LHCN-M2 (cell line): Measurements from ENCODE around the gene CHDH. TPM values are rescaled to one million over a fixed set of nuclear protein-coding genes. Genes with fewer than 3 reads are reported as not detected.

Experiments
- DNase-seq: peaks from one replicate; pipeline ENCODE4 v3.0.0-alpha.2; 2012; ENCODE audit warnings: low read depth
- total RNA-seq: library from RNA; depleted of rRNA; stranded (reverse); fragments of >200 nt; gene quantifications from 2 replicates; pipeline ENCODE4 v1.2.3, GENCODE V29; 2014

Gene CHDH
- total RNA-seq, 1 experiment from 2014 or later = under 0.01 TPM

DNA sequence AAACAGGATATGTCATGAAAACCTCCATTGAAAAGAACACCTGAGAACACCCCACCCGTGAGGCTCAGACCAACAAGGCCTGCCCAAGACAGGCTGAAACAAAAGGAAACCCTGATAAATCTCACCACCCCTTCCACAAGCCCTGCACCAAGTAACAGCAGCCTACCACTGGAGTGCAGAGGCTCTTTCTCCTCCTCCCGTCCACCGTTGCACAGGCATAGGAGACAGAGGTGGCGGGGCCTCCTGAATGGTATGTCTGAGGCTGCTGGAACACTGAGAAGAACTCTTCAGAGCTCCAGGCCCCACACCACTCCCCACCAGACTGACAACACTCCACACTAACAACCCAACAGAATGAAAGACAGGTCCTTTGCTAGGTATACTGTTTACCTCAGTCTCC, 21.4 kb downstream of the CHDH start:
- DNase-seq = no peak

DNA sequence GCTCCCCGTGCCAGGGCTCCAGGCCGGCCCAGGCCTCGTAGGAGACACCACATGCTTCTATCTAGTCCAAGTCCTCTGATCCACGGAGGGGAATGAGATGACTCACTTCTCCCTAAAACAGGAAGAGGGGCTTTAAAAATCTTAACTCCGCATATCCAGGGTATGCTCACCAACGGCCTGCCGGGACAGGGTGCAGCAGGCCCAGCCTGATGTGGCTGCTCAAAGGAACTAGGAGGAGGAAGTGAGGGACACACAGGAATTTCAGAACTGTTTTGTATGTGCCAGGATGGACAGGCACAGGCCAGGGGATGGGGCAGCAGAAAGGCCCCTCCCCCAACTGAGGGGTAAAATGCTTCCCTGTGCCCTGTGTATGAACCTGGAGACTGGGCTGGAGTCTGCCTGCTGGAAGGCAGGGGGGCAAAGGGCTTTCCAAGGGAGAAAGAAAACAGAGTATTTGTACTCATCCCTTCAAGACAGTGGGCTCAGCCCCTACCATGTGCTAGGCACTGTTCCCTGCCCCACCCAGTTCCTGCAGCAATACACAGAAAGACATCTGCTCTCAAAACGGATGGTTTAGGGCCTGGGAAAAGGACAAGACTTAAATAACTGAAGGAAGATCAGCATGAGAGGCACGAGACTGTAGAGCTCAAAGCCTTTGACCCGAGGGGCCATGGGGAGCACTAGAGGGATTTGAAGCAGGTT, 22.1 kb downstream of the CHDH start:
- DNase-seq = no peak

DNA sequence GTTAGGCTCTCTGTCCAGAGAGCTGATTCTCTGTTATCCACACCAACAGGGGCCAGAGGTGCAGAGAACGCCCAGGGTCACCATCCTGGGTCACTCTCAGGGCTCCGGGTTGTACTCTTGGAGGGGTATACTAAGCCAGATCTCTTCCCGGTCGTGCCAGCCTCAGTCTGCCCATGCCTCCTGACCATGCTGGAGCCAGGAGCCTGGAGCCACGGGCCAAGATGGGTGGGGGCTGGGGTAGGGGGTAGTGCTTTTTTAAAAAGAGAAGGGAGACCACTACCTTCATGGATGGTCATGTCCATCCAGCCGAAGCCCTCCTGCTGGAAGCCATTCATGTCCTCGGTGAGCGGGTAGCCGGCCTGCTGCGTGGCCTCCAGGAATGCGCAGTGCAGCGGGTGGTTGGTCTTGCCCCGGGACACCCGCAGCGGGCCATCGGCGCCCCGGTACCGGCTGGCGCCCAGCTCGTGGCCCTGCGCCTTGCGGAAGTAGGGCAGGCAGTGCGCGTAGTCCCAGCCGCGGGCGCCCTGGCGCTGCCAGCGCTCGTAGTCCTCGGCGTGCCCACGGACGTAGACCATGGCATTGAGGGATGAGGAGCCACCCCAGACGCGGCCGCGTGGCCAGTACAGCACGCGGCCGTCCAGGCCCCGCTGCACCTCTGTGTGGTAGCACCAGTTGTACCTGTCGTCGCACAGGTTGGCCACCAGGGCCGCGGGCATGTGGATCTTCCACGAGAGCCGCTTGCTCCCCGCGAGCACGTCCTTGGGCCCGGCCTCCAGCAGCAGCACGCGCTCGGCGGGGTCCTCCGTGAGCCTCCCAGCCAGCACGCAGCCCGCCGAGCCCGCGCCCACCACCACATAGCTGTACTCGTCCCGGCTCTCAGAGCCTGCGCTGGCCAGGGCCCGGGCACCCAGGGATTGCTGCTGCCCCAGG, 22.9 kb downstream of the CHDH start:
- no peak for DNase-seq

DNA sequence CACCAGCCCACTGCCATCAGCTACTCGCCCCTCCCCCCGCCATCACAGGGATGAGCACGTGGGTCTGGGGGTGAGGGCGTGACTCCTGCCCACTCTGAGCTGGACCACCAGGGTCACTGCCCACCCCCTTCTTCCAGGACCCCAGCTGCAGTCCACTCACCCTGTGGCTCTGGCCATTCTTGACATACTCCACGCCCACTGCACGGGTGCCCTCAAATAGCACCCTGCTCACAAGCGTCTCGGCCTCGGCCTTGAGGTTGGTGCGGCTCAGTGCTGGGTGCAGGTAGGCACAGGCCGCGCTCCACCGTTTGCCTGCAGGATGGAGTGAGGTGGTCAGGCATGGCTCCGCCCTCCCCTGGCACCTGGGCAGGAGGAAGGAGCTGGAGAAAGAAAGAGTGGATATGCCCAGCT, 23.9 kb downstream of the CHDH start:
- DNase-seq = no peak

DNA sequence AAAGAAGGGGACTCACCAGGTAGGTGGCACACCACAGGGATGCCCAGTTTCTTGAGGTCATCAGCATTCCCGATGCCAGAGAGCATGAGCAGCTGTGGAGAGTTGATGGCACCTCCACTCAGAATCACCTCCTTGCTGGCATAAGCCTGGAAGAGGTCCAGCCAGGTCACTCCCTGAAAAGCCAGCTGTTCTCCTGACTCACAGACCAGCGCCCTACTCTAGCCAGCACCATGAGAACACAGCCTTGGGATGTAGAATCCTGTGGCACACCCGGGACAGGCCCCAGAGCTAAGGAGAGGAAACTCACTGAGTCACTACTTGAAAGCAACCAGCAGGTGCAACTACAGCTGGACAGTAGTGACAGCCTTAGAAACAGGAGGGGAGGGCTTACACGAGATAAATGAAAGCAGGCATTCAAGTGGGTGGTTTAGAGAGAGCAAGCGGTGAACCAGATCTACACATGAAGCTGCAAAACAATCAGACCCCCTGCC, 24.5 kb downstream of the CHDH start:
- peak; percentile 97 for DNase-seq

DNA sequence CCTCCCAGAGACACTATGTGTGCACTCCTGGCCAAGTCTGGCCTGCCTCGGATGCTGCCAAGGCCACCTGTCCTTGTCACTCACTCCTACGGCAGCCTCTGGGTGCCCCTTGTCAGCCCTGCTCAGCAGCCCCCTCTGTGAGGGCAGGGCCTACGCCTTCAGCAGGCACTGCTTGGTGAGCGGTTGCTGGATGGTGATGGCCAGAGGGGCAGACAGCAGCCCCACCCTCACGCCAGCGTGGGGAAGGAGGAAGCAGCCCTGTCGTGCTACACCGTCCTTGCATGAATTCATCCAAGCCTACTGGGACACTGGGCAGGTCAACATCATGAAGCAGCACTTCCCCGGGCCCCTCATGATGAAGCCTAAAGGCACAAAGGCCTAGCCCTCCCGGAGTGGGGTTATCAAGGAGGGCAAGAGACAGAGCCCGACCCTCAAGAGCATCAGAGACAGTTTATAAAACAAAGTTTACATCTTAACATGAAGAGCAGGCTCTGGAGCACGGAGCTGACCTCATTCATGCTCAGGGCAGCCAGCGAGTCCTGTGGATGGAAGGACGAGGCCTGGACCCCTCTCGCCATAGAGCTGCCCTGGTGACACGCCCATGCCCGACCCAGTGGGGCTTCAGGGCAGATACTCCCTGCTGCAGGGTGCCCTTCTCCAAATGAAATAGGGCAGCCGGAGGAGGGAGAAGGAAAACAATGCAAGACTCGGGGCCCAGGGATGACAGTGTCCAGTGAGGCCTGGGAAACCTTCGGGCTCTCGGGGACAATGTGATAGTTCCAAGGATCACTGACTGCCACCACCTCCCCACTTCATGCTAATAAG, 25.3 kb downstream of the CHDH start:
- peak; percentile 47 for DNase-seq

DNA sequence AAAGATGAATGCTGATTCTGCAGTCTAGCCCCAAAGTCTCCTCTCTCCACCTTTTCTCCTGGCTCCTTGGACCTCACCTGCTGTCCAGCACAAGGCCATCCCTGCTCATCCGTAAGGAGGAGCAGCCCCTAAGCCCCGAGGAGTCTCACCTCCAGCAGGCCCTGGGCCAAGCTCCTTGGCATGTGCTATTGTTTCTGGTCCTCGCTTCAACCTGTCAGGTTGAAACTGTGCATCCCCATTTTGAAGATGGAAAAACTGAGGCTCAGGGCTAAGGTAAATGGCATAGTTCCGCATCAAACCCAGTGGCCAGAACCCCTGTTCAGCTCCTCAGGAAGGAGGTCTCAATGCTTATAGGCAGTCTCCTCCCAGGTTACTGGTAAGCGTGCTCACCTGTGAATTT, 26.1 kb downstream of the CHDH start:
- no peak for DNase-seq

DNA sequence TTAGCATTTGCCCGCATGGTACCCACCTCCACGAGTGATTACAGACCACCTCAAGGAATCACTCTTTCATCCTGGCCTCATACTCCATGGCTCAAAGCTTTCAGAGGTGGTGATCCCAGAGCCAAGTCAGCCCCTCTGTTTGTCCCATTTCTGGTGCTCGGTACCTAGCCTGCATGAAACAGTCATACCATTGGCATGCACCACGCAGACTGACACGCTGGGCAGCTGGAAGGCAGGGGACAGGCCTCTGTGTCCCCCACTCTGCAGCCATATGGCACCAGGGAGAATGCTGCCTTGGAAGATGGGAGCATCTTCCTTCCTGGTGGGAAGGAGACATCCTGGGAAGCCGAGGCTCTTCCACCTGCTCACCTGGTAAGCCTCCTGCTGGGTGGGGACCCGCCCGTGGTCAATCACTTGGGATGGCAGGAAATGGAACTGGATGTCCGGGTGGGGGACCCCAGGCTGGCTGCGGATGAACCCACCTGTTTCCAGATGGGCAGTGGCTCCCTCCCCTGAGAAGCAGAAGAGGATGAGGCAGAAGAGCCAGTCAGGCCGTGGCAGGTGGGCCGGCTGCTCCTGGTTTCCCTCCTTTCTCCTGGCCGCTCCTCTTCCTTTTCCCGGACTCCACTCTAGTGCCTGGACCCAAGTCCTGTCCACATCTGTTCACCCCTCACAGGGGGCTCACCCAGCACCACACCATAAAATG, 26.9 kb downstream of the CHDH start:
- DNase-seq = no peak

DNA sequence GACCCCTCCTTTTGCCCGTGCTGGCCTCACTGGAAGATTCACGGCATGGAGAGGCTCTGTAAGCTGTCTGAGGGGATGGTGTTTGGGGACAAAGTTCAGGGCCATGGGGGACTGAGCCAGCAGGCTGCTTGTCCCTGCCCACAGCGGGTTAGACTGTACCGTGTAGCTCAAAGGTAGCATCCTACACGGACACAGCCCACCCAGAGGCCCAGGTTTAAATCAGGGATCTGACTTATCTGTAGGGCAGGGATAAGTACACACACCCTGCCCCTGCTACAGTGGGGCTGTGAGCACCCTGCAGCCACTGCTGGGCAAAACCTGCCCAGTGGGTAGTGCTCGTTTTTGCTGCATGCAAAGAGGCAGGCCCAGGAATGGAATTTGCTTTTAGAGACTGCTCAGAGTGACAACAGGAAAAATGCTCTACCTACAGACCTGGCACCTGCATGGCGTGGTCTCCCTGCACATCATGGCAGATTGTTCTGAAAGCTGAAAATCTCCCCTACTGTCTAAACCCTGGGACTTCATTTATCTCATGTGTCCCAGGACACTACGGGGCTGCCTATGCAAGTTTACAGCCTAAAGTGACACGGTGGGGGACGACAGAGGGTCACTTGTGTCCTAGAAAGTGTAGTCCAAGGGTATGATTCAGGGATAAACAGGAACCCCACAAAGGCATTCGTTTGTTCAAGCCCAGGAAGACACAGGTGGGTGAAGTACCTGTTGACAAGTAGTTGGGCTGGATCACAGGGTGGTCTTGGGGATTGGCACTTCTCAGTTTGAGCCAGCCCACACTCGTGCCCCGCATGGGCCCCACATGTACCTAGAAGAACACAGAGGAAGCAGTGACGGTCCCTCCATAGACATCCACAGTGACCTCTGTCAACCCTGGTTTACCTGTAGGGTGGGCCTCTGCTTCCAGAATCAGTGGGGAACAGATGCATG, 27.7 kb downstream of the CHDH start:
- no peak for DNase-seq

DNA sequence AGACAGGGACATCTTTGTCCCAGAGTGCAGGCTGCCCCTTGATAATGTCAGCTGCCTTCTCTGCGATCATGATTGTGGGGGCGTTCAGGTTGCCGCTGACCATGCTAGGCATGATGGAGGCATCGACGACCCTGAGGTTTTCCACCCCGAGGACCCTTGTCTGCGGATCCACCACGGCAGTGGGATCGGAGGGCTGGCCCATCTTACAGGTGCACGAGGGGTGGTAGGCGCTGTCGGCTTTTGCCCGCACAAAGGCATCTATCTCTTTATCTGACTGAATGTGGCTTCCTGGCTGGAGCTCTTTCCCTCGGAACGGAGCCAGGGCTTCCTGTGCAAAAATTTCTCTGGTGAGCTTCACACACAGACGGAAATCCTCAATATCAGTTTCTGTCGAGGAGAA, 28.4 kb downstream of the CHDH start:
- no peak for DNase-seq

DNA sequence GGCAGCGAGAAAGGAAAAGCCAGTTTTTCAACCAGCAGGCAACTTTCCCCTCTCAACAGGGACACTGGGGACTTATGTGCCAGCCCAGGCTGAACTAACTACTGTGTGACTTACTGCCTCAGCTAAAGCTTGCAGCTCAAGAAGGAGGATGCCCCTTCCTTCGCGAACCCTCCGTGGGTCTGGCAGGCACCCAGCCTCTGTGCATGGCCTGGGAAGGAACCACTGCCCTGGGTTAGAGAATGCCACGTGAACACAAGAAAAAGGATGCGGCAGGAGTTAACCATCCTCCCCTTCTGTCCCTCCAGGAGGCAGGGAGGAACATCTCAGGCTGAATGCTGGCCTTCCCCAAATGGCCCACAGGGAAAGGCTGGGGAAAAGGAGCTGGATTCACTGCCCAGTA, 29.0 kb downstream of the CHDH start:
- DNase-seq = no peak

DNA sequence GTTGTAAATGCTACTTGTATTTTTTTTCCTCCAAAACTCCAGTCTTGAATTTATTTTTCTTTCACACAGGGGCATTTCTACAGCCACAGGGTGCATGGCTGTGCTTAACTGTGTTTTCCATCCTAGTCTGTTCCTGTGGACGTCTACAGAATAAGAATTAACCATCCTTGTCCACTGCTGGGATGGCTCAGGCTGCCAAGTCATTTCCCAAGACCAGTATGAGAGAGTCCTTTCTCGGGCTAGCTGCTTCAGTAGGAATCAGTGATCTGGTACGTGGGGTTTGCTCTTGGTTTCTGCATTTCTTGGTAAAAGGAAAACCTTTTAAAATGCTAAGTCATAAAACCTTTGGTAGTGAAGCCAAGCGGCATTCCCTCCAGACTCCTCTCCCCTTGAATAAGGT, 29.8 kb downstream of the CHDH start:
- no peak for DNase-seq

DNA sequence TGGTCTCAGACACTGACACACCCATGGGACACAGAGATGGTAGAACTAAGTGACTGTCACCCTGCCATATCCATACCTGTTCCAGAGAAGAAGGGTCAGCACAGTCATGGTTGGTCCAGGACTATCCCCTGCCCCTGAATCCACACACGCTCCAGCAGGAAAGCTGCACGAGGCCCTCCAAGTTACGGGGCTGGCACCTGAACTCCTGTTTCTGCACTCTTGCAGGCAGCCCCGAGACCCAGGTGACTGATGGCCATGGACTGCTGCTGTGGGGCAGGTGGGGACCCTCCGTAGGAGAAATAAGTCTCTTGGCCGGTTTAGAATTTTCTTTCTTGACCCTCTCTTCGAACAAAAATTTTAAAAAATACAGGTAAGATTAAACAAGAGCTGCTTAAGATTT, 30.6 kb downstream of the CHDH start:
- no peak for DNase-seq

DNA sequence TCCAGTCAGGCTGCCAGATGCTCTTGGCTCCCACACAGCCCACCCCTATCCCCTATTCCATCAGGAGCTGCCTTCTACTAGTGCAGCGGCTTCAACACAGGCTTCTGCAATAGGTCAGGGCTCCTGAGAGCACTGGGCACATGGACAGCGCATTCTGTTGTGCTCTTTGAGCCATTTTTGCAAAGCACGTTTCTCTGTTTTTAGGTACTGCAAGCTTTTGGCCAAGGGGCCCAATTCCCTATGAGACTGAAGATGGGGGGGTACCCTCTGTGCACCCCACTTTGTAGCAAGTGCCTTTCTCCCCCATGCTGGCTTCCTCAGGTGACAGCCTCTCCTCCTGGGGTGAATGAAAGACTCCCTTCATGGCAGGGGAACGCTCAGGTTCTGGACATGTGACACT, 31.2 kb downstream of the CHDH start:
- no peak for DNase-seq

DNA sequence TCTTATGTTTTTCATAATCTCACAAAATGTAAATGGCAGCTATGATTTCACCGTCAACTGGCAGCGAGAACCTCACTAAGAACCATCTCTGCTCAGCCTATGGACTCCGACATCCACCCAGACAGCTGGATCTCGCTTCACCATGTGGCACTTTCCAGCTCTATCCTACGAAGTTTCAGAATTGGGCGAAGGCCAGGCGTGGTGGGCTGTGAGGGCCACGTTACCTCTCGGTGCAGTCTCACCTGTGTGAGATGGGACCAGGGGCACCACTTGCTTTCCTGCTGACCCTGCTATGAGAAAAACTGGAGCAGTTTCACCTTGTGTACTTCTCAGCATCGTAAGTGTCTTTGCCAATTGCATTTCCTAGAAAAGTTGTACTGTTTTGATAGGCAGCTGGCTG, 32.3 kb downstream of the CHDH start:
- DNase-seq = no peak

DNA sequence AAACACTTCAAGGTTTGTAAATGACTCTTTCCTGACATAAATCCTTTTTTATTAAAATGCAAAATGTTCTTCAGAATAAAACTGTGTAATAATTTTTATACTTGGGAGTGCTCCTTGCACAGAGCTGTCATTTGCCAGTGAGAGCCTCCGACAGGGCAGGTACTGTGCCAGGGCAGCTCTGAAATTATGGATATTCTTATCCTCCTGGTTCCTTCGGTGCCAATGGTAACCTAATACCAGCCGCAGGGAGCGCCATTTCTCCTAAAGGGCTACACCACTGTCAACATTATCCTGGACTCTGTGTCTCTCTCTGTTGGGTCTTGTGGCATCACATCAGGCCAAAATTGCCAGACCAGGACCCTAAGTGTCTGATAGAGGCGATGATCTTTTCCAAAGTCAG, 33.0 kb downstream of the CHDH start:
- no peak for DNase-seq

DNA sequence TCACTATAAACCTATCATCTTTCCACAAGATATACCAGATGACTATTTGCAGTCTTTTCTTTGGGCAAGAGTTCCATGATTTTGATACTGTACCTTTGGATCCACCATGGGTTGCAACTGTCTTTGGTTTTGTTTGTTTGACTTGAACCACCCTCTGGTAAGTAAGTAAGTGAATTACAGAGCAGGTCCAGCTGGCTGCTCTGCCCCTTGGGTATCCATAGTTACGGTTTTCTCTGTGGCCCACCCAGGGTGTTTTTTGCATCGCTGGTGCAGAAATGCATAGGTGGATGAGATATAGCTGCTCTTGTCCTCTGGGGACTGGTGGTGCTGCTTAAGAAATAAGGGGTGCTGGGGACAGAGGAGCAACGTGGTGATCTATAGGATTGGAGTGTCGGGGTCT, 33.8 kb downstream of the CHDH start:
- DNase-seq = no peak

DNA sequence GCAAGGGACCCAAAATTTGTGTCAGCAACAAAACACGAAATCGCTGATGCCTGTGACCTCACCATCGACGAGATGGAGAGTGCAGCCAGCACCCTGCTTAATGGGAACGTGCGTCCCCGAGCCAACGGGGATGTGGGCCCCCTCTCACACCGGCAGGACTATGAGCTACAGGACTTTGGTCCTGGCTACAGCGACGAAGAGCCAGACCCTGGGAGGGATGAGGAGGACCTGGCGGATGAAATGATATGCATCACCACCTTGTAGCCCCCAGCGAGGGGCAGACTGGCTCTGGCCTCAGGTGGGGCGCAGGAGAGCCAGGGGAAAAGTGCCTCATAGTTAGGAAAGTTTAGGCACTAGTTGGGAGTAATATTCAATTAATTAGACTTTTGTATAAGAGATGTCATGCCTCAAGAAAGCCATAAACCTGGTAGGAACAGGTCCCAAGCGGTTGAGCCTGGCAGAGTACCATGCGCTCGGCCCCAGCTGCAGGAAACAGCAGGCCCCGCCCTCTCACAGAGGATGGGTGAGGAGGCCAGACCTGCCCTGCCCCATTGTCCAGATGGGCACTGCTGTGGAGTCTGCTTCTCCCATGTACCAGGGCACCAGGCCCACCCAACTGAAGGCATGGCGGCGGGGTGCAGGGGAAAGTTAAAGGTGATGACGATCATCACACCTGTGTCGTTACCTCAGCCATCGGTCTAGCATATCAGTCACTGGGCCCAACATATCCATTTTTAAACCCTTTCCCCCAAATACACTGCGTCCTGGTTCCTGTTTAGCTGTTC, 34.9 kb downstream of the CHDH start:
- DNase-seq = no peak

DNA sequence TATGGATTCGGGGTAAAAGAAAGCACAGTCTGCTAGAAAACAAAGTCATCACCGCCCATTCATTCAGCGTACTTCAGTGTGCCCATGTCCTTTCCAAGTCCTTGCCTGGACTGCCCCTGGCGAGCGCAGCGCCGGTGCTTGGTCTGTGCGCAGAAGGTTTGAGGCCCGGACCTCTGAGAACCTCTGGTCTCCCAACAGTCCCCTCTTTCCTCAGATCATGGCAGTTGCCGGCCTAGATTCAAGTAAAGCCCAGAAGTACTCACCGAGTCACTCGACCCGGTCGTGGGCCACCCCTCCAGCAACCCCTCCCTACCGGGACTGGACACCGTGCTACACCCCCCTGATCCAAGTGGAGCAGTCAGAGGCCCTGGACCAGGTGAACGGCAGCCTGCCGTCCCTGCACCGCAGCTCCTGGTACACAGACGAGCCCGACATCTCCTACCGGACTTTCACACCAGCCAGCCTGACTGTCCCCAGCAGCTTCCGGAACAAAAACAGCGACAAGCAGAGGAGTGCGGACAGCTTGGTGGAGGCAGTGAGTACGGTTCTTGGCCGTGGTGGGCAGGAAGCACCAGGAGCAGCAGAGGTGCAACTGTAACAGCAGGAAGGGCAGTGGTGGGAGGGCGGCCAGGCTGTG, 36.3 kb downstream of the CHDH start:
- no peak for DNase-seq
